Esophagus mucosa (tissue), 1 donor: Measurements from ENCODE around the gene ITPR3. TPM values are rescaled to one million over a fixed set of nuclear protein-coding genes. Genes with fewer than 3 reads are reported as not detected.

Source experiments
- ATAC-seq: fragments of 200-7000 bp; cut with Tn5 transposase; one replicate; pipeline ENCODE4 v1.9.1; 2020
- total RNA-seq: library from RNA; stranded (reverse); gene quantifications from one replicate; pipeline ENCODE4 v1.2.4, GENCODE V29; 2023
- donor health status: DM: yes; HTN: yes; CAD: no.

The ITPR3 gene
- 23.7 TPM for total RNA-seq

DNA sequence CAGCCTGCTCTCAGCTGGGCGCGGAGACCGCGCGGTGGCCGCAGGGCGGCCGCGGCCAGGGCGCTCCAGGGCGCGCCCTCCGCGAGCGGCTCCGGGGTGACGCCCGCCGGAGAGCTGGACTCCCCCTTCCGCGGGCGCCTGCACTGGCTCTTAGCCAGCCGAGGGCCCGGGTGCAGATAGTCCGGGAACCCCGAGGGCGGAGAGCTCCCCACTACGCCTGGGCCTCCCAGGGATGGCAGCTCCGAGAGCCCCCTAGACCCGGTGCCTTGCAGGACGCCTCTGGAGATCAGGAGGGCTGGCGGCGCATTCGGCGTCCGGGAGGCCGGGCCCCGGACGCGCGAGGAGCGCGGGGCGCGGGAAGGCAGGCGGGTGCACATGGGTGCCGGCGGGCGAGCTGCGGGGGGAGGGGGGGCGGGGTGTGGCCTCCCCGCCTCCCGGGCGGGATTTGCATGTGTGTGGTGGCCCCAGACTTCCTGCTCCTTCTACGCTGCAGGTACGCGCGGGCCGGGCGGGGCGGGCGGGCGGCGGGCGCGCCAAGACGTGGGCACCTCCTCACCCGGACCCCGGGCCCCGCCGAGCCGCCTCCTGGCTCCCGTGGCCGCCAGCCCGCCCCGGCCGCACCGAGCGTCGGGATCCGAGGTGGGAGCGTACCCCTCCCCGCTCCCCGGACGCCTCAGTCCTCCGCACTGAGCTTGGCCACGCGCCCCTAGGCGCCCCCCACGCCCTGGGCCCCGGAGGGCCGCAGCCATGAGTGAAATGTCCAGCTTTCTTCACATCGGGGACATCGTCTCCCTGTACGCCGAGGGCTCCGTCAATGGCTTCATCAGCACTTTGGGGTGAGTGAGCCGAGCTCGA lies at the start of gene ITPR3:
Gene ITPR3, plus strand, starts transcription at position 467 of the 855 bp plus-strand sequence. Its CDS starts 281 bp downstream, at position 748.
- peak; percentile 80 for ATAC-seq

DNA sequence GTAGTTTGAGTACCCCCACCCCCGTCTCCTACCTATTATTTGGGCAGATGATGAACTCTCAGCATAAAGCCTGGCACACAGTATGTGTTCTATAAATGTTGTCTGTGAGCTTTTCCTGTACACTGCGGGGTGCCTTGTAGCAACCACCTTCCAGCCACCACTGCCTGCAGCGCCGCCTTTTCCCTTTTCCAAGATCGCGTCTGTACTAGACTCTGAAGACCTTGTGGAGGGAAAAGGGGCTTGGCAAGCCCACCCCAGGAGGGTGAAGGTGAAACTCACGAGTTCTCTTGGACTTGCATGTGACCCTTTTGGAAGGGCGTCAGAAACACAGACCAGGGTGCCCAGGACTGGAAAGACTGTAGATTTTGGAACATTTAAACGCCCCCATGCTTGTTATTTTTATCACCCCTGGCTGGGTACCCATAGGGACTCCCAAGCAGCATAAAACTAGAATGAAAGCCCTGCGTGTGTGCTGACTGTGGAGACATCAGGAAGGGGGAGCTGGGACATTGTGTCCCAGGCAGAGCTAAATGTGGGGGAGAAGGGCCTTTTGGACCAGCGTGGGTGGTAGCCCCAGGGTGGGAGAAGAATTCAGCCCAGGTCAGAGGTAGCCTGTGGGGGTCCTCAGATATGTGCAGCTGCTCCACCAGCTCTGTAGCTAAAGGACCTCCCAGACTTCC lies 49.3 kb upstream of the ITPR3 start:
- ATAC-seq: no peak

DNA sequence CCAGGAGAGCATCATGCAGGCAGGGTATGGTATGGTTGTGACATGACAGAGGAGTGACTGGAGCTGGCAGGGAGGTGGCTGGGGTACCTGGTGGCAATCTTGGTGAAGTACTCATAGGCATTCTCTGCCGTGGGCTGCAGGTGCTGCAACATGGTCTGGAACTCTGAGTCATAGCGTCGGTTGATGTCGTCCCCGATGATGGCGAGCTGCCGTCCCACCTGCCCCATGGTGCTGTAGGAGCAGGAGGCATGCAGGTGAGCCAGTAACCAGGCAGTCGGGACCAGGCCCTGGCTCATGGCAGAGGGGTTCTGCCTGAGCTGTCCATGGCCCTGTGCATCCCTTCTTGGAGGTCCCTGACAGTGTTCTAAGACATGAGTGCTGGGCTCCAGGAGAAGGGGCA lies 45.9 kb upstream of the ITPR3 start:
- ATAC-seq: no peak

DNA sequence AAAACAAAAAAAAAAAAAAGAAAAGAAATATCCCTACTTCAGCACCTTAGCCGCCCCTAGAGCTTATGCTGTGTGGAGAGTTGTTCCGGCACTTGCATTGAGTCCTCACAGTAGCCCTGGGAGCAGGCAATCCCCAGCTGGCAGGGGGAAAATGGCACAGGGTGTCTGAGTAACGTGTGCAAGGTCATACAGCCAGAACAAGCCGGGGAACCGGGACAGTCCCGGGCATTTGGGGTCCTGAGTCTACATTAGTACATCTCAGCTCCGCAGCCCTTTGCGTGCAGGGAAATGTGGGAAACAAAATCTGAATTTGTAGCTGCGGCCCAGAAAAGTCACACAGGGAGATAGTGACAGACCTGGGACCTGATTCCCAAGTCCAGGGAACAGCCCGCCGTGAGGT lies 44.5 kb upstream of the ITPR3 start:
- ATAC-seq: no peak

DNA sequence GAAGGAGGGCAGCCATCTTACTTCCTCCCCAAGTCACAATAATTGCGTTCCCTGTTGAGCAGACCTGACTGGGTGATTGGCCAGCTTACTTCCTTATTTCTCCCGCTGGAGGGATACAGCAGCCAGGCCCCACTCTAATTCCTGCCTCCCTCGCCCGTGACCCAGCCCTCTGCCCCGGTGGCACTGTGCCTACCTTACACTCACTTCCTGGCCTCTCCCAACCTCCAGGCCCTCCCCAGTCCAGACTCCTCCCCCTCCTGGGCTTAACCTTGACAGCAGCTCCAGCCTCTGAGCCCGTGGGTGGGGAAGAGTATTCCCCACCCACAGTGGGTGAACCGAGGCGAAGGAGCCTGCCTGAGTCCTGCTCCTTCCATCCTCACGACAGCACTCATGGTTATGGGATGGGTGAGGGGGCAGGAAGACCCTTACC lies 44.0 kb upstream of the ITPR3 start:
- peak; percentile 86 for ATAC-seq

DNA sequence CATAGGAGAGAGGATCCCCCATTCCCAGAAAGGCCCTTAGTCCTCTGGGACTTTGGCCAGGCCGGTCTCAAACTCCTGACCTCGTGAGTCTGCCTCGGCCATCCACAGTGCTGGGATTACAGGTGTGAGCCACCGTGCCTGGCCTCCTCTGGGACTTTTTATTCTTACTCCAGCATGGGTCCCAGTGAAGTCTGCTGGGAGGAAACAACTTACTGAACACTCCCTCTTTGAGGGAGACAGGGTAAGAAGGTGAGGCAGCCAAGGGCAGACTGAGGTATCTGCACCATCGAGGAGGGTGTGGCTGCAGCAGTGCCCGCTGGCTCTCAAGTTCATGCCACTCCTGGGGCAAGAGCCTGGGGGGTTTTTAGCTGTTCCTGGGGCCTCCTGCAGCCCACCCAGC lies 43.4 kb upstream of the ITPR3 start:
- ATAC-seq: peak; percentile 53

DNA sequence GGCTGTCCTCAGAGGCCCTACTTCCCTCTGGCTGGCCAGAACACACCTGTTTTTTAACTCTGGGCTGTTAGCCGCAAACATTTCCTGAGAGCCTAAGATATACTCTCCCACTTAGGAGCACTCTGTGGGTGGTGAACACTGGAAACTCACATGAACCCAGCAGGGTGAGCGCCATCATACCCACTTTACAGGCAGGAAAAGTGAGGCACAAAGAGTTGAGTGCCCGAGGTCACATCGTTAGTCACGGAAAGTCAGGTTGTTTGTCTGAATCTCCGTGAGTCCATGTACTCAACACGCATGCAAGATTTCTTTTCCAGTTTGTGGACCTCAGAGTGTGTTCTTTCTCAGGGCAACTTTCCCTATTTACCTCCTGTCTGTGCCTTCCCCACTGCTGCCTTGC lies 43.0 kb upstream of the ITPR3 start:
- ATAC-seq: no peak

DNA sequence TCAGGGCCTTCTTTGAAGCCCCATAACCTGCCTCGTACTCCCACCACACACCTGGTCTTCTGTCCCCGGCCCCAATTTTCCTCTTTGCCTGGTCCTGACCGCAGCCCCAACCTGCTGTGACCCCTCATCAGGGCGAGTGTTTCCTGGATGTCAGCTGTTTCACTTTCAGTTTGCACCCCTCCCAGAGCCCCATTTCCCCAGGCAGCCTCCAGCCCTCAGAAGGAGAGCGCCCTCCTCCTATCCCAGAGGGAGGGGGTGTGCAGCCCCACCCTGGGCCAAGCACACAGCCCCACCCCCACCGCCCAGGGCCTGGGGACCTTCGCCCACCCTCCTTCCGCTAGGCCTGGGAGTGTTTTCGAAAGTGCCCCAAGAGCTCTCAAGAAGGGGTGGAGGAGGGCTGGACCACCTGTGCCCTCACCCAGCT lies 42.5 kb upstream of the ITPR3 start:
- ATAC-seq: peak; percentile 3

DNA sequence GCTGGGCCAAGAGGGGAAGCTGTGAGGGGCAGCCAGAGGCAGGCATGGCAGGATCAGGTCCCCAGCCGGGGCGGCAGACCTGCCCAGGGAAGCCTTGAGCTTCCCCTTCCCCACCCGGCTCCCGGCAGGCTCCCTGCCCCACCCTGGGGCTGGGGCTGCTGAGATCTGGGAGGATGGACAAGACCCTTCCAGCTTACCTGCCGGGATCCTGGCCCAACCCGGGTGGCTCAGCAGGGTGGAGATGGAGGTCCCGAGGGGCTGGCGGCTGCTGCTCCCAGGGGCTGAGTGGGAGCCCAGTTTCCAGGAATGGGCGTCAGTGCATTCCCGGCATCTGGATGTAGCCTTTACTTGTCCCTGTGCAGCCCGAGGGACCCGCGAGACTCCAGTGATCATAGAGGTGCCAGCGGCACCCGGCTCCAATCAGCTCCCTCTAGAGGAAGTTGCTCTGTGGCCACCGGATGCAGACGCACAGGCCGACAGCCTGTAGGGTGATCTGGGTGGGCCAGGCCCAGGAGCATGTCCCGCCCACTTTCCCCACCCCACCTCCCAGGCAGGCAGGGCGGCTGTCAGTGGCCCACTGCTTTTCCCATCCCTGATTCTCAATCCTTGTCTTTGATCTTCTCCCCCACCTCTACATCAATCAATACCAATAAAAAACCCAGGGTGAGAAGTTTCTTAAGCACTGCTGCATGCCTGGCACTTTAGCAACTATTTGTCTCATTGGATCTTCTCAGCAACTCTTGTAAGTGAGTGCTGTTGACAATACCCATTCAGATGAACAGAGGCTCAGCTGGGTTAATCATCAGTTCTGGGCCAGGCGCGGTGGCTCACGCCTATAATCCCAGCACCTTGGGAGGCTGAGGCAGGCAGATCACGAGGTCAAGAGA lies 41.1 kb upstream of the ITPR3 start, which contains the start of gene BAK1:
Gene BAK1, minus strand, starts transcription at position 449 of the 887 bp plus-strand sequence. CDS start 2,672 bp downstream, outside the sequence.
- ATAC-seq: peak; percentile 79

DNA sequence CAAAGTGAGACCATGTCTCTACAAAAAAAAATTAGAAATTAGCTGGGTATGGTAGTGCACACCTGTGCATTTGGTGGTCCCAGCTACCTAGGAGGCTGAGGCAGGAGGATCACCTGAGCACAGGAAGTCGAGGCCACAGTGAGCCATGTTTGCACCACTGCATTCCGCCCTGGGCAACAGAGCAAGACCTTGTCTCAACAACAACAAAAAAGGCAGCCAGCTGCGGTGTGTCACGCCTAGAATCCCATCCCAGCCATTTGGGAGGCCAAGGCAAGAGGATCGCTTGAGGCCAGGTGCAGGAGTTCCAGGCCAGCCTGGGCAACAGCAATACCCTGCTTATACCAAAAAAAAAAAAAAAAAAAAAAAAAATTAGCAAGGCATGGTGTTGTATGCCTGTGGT lies 39.9 kb upstream of the ITPR3 start:
- ATAC-seq: no peak

DNA sequence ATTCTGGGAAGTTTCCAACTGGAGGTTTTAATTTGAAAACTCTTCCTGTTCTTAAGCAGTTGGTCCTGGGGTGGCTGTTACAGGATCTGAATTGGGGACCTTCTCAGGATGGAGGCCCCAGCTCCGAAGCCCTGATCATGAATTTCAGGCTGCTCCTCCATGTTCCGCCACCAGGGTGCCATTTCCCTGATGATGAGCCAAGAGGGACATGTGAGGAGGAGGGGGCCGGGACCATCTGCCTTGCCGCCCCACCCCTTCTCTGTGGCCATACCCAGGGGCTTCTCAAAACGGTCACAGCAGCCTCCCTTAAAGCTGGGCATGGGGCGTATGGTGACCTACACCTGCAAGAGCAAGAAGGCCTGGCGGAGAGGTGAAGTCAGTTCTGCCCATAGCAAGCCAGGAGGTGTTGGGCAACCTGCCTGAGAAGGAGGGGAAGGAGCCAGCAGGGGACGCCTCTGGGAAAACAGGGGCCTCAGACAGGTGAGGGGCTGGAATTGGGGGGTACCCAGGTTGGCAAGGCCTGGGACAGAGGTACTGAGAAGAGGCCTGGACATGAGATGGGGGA lies 37.4 kb upstream of the ITPR3 start:
- no peak for ATAC-seq

DNA sequence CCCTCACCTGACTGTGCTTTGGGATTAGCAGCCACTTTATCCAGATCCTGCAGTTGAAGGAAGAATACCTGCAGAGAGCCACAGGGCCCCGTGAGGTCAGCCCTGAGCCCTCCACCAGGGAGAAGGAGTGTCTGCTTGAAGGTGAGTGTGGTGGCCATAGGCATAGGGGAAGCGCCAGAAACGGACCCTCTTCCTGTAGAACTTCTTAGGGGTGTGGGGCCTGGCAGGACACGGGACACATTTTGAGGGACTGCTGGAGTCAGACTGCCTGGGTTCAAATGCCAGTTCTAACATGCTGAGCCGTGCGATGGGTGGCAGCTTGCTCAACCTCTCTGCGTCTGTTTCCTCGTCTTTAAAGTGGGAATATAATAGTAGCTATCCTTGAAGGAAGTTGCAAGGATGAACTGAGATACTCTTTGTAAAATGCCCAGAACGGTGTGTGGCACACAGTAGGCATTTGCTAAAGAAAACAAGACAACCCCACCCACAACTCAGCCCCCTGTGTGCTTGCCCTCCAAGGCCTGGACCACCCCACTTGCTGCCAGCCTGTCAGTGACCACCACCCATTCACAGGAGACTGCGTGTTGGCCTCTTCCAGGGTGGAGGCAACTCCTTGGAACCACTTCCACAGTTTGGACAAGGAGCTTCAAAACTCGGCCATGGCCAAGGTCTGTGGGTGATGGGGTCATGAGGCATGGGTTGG lies 36.3 kb upstream of the ITPR3 start:
- no peak for ATAC-seq

DNA sequence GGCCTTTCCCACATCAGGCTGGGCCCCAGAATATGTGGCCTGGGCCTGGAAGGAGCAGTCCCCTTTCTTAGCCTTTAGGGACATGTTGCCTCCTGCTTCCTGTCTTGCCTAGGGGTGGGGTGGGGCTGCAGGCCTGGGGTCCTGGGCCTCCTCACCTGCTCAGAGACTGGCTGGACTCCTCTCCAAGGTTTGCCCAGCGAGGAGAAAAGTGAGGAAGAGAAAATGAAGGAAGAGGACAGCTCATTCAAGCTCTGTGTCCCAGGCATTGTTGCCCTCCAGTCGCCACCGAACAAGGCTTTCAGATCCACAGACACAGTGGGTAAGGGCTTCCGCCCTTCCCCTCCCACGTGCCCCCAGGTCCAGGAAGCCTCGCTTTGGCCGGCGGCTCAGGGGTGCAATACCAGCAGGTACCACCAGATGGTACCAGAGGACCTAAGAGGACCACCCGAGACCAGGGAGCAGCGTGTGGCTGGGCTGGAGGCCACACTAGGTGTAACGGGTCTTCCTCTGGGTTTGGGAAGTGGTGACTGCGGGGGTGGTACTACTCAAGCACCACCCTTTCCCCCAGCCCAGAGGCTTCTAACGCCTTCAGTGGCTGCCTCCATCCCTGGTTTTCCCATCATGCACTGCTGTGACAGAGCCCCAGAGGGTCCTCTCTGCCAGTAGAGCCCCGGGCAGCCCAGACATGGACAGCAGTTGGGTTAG lies 35.6 kb upstream of the ITPR3 start:
- ATAC-seq: peak; percentile 69

DNA sequence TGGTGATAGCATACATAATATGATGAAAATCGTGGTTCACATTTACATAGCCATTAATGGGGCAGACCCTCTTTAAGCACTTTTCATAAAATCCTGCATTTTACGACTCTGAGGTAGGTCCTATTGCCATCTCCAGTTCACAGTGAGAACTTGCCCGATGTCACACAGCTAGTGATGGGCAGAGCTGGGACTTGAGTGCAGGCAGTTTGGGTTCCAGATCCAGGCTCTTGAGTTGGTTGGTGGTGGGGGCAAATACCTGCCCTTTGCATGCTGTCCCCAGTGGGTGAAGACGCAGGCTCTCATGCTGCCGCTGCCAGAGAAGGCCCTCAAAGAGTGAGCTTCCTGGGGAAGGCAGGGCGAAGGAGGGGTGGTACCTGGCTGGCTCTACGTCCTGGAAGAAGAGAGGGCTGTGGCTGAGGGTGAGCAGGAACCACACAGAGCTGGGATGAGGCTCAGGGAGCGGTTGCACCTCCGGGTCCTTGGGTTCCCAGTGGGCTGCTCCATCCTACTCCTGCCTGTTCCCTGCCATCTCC lies 34.9 kb upstream of the ITPR3 start:
- no peak for ATAC-seq

DNA sequence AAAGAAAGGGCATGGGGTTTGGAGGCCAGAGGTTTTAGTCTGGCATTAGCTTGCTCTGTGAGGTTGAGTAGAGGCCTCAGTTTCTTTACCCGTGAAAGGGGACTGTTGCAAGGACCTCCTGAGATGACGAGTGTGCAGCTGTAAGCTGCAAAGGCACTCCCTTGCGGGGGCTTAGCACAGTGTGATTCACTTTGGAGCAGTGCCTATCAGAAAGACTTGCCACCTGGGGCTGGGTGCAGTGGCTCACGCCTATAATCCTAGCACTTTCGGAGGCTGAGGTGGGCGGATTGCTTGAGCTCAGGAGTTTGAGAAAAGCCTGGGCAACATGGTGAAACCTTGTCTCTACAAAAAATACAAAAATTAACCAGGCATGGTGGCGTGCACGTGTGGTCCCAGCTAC lies 33.6 kb upstream of the ITPR3 start:
- no peak for ATAC-seq

DNA sequence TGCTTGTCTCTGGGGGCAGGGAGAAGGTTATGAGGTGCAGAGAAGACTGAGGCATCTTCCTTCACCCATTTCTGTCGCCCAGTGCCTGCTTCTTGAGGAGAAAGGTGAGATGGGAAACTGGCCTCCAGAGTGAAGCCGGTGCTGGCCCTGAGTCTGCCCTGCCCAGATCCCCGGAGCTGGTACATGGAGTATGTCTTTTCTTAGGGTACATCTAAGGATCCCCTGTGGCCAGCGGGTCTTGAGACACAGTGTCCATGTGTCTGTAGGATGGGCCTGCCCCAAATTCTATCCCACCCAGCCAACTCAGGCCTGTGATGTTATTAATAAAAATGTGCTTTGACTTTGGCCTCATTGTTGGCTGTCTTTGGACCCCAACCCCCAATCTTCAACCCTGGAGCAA lies 32.2 kb upstream of the ITPR3 start:
- ATAC-seq: no peak

DNA sequence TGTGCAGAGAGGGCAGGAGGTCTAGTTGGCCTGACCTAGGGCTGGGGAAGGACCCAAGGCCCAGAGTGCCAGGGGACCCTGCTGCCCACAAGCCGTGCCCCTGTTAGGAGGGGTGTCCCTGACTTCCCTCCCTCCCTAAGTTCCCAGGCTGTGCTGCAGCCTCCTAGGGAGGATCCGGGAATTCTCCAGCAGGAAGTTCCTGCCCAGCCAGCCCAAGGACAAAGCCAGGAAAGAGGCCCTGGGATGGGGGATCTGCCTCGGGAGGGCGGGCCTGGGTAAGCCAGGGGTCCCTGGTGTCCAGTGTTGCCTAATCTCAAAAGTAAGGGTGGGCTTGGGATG lies 31.8 kb upstream of the ITPR3 start:
- ATAC-seq: no peak

DNA sequence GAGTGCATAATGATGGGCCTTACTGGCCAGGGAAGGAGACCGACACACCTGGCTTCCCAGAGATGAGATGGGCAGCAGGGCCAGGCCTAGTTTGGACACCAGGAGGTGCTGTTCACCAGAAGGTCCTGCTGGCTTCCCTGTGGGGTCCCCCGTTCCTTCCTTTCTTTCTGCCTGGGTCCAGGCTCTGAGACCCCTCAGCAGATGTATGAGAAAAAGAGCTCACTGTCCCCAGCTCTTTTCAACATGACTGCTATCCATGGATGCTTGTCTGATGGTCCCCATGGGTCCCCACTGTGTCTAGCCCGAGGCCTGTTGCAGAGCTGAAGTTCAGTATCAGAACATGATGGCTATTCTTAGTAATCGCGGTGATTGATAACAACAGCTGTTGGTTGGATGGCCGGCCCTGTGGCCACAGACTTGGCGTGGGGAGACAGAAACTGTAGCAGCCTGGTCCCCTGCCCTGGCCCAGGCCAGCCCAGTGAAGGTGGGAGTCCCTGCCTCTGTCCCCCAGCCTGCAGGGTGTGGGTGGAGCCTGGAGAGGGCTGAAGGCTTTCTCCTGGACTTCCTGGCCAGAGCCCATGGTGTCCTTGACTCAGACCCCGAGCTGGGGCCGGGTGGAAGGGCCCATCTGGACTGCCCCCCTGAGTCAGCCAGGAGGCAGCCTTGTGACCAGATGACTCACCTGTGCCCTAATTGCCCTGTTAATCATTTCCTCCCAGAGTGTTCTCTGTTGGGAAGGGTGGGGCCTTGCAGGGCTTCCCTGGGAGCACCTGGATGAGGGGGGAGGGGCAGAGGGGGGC lies 31.2 kb upstream of the ITPR3 start:
- ATAC-seq: peak; percentile 87

DNA sequence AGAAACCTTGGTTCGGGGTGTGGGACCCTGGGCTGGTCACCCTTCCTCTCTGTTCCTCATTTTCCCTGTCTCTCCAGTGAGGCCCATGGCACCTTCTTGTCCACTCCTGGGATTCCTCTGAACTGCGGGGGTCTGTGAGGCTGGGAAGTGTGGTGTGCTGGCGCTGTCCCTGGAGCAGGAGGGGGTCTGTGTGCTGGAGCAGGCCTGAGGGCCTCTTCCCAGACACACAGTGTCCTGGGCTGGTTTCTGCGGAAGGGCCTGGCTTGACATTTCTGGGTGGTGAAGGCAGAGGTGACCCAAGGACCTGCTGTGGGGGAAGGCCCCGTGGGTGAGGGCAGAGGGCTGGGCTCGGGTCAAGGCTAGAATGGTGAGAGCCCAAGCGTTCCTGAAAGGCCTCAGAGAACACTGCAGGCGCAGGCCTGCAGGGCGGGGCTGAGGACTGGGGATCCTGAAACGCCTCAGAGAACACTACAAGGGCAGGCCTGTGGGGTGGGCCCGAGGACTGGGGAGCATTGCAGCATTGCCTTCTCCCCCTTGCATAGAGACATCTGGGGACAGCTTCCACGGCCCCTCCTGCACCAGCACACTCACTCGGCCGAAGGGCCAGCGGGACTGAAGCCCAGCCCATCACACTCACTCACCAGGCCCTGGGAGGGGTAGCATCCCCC lies 30.5 kb upstream of the ITPR3 start:
- ATAC-seq: peak; percentile 54
